Naive thymus-derived CD4-positive, alpha-beta T cell (primary cell): ENCODE results near the gene TDO2. TPM values are rescaled to one million over a fixed set of nuclear protein-coding genes. Genes with fewer than 3 reads are reported as not detected.
"Not testable (repeated sequence)": the region's sequence is repeated elsewhere in the genome, so short reads cannot be mapped to it uniquely, and the experiment has no call there.

Source experiments
- ATAC-seq: fragments of 150-1000 bp; cut with Tn5 transposase; 2 replicates; pipeline ENCODE4 v1.10.0; 2021; ENCODE audit warnings: mild to moderate bottlenecking, moderate library complexity
- CTCF ChIA-PET: fragments of 350-600 bp; sonication (Branson Sonifier 250); formaldehyde crosslinking; loops from one replicate; lab custom pipeline; 2021; ENCODE audit warnings: antibody characterized with exemption; lab: Charles Lee
- POLR2A ChIA-PET: fragments of 350-600 bp; sonication (Branson Sonifier 250); formaldehyde crosslinking; loops from one replicate; lab custom pipeline; 2021; ENCODE audit warnings: antibody characterized with exemption, inconsistent platforms; lab: Charles Lee
- DNase-seq, 9 donors: peaks; one replicate each; pipeline versions ENCODE4 v3.0.0 to v3.0.0-alpha.2; 2020 to 2022; ENCODE audit warnings: mixed read lengths in 1 of 9
- H3K27ac ChIP-seq: one replicate; pipeline ENCODE4 v1.7.0; 2013; ENCODE audit warnings: mild to moderate bottlenecking, low read depth, low read length, moderate library complexity
- H3K27me3 ChIP-seq, 2 donors: one replicate each; pipeline ENCODE4 v1.7.0; 2013; ENCODE audit warnings: low read length in 2 of 2, mild to moderate bottlenecking in 2 of 2, moderate library complexity in 2 of 2; ENCODE audit not compliant: control insufficient read depth in 2 of 2, insufficient read depth in 2 of 2
- H3K36me3 ChIP-seq, 3 experiments: 1 replicate in 2 of 3; 2 replicates in 1 of 3; pipeline ENCODE4 v1.7.0; 2013; ENCODE audit warnings: low read length in 3 of 3, mild to moderate bottlenecking in 3 of 3, moderate library complexity in 1 of 3; ENCODE audit not compliant: insufficient read depth in 3 of 3, control insufficient read depth in 2 of 3
- H3K4me1 ChIP-seq, 2 donors: one replicate each; pipeline ENCODE4 v1.7.0; 2013; ENCODE audit warnings: low read length in 2 of 2, mild to moderate bottlenecking in 2 of 2, moderate library complexity in 1 of 2; ENCODE audit not compliant: control insufficient read depth in 2 of 2, insufficient read depth in 2 of 2
- H3K4me3 ChIP-seq: 2 replicates; pipeline ENCODE4 v1.7.0; 2013; ENCODE audit warnings: mild to moderate bottlenecking, low read length
- H3K9me3 ChIP-seq, 3 experiments: 1 replicate in 2 of 3; 2 replicates in 1 of 3; pipeline ENCODE4 v1.7.0; 2013; ENCODE audit warnings: low read length in 3 of 3; ENCODE audit not compliant: control insufficient read depth in 2 of 3
- H3K27ac Mint-ChIP-seq, 9 donors: one replicate each; pipeline ENCODE4 v1.8.0; 2020 to 2022; ENCODE audit warnings: mixed read lengths in 9 of 9, mild to moderate bottlenecking in 8 of 9, moderate library complexity in 5 of 9, inconsistent platforms in 2 of 9
- H3K27me3 Mint-ChIP-seq, 5 donors: one replicate each; pipeline ENCODE4 v1.8.0; 2021 to 2022; ENCODE audit warnings: mixed read lengths in 5 of 5, mild to moderate bottlenecking in 1 of 5
- H3K36me3 Mint-ChIP-seq, 5 donors: one replicate each; pipeline ENCODE4 v1.8.0; 2020 to 2022; ENCODE audit warnings: mixed read lengths in 5 of 5, mild to moderate bottlenecking in 3 of 5, inconsistent platforms in 1 of 5
- H3K4me1 Mint-ChIP-seq, 7 donors: one replicate each; pipeline ENCODE4 v1.8.0; 2020 to 2022; ENCODE audit warnings: mixed read lengths in 7 of 7, mild to moderate bottlenecking in 3 of 7, inconsistent platforms in 1 of 7
- H3K4me3 Mint-ChIP-seq, 10 donors: one replicate each; pipeline ENCODE4 v1.8.0; 2020 to 2022; ENCODE audit warnings: mild to moderate bottlenecking in 10 of 10, mixed read lengths in 10 of 10, moderate library complexity in 6 of 10, inconsistent platforms in 2 of 10
- H3K9me3 Mint-ChIP-seq, 11 donors: one replicate each; pipeline ENCODE4 v1.8.0; 2020 to 2022; ENCODE audit warnings: mixed read lengths in 11 of 11, mild to moderate bottlenecking in 4 of 11, inconsistent platforms in 1 of 11, moderate library complexity in 1 of 11
- intact Hi-C, 2 donors: fragments of 100-400 bp; cut with micrococcal nuclease; formaldehyde crosslinking; loops; one replicate each; pipeline ENCODE4 v1.15.1; 2023
- polyA plus RNA-seq, 2 donors: library from polyadenylated mRNA; unstranded; fragments of 300-500 nt; fragmentation: Illumina TruSeq; gene quantifications; one replicate each; pipeline ENCODE4 v1.2.3, GENCODE V29; 2021
- total RNA-seq, 6 experiments: library from RNA in 5 of 6; stranded (reverse) in 5 of 6; gene quantifications; 1 replicate in 5 of 6; 2 replicates in 1 of 6; pipeline ENCODE4 v1.2.3 and lab custom pipeline; 2021 to 2026

Gene TDO2
- total and polyA plus RNA-seq, 7 experiments from 2014 or later: not detected

GRCh38 chr4:155934634-155935033, 31.1 kb downstream of the TDO2 start:
- H3K27me3 ChIP-seq, H3K4me3 Mint-ChIP-seq, H3K27ac ChIP-seq, H3K4me1 ChIP-seq, ATAC-seq, H3K4me1 Mint-ChIP-seq, DNase-seq, H3K9me3 Mint-ChIP-seq, H3K9me3 ChIP-seq, POLR2A ChIA-PET, H3K27me3 Mint-ChIP-seq, intact Hi-C loops, H3K4me3 ChIP-seq: not testable (repeated sequence)
- Mint-ChIP-seq H3K36me3 (peaks cover 0 to 68% (median 61%) of the 10 kb centered on the region in 5 donors), H3K27ac (peak overlapping the region in 1 of 9 donors; percentile 70)
- CTCF ChIA-PET: interaction anchor here (0.5 kb wide), 1 partner anchor 19 kb away, joined by 6 read pairs; the partner anchor contains the start of gene CTSO
- peaks cover 0 to 20% (median 6%) of the 10 kb centered on the region in 3 experiments for H3K36me3 ChIP-seq

GRCh38 chr4:155935389-155935986, 32.0 kb downstream of the TDO2 start:
- Histone ChIP-seq H3K4me1 (no peaks in the 10 kb centered on the region), H3K36me3 (peaks cover 0 to 23% (median 6%) of the 10 kb centered on the region in 3 experiments), H3K4me3 (no peak overlapping the region), H3K9me3 (no peaks in the 10 kb centered on the region), H3K27me3 (no peaks in the 10 kb centered on the region), H3K27ac (no peak overlapping the region)
- Mint-ChIP-seq H3K27me3 (no peaks in the 10 kb centered on the region), H3K9me3 (peaks cover 0 to 6% (median 0%) of the 10 kb centered on the region in 11 donors), H3K4me1 (peaks cover 0 to 1% (median 0%) of the 10 kb centered on the region in 7 donors), H3K4me3 (no peak overlapping the region), H3K36me3 (peaks cover 0 to 68% (median 59%) of the 10 kb centered on the region in 5 donors), H3K27ac (no peak overlapping the region)
- intact Hi-C loops: no loop called here
- ChIA-PET CTCF (no interaction called here), POLR2A (no interaction called here)
- ATAC-seq (no peak), DNase-seq (no peak)

- Mint-ChIP-seq H3K36me3 (peaks cover 0 to 38% (median 36%) of the 10 kb centered on the region in 5 donors), H3K27ac (no peak overlapping the region), H3K4me1 (peaks cover 0 to 4% (median 0%) of the 10 kb centered on the region in 7 donors), H3K27me3 (no peaks in the 10 kb centered on the region), H3K4me3 (no peak overlapping the region), H3K9me3 (no peaks in the 10 kb centered on the region)
- no peaks in the 10 kb centered on the region for H3K4me1 ChIP-seq
- ATAC-seq (no peak), DNase-seq (no peak)
- no peaks in the 10 kb centered on the region for H3K9me3 ChIP-seq
- H3K4me3 ChIP-seq: no peak overlapping the region
- ChIA-PET CTCF (interaction anchor here (1.6 kb wide), 1 partner anchor 12 kb away, joined by 7 read pairs; the partner anchor contains the start of gene CTSO), POLR2A (interaction anchor here (1.2 kb wide), 1 partner anchor 11 kb away, joined by 5 read pairs; no protein-coding TSS in a partner anchor)
- no peak overlapping the region for H3K27ac ChIP-seq
- intact Hi-C loops: no loop called here
- H3K27me3 ChIP-seq: no peaks in the 10 kb centered on the region
- H3K36me3 ChIP-seq: peaks cover 0 to 36% (median 6%) of the 10 kb centered on the region in 3 experiments
These were observed 37.7 kb downstream of the TDO2 start for GRCh38 chr4:155941085-155941790.

- ChIA-PET CTCF (interaction anchor here (1.6 kb wide), 1 partner anchor 12 kb away, joined by 7 read pairs; the partner anchor contains the start of gene CTSO), POLR2A (interaction anchor here (1.2 kb wide), 1 partner anchor 11 kb away, joined by 5 read pairs; no protein-coding TSS in a partner anchor)
- H3K4me3 Mint-ChIP-seq: no peak overlapping the region
- peaks cover 0 to 36% (median 6%) of the 10 kb centered on the region in 3 experiments for H3K36me3 ChIP-seq
- H3K27me3 Mint-ChIP-seq: no peaks in the 10 kb centered on the region
- no peak overlapping the region for H3K27ac ChIP-seq
- DNase-seq: no peak
- intact Hi-C loops: no loop called here
- H3K27me3 ChIP-seq: no peaks in the 10 kb centered on the region
- peaks cover 0 to 33% (median 31%) of the 10 kb centered on the region in 5 donors for H3K36me3 Mint-ChIP-seq
- no peak for ATAC-seq
- H3K4me3 ChIP-seq: no peak overlapping the region
- H3K27ac Mint-ChIP-seq: no peak overlapping the region
- H3K4me1 Mint-ChIP-seq: peaks cover 0 to 4% (median 0%) of the 10 kb centered on the region in 7 donors
- H3K9me3 Mint-ChIP-seq: no peaks in the 10 kb centered on the region
- no peaks in the 10 kb centered on the region for H3K9me3 ChIP-seq
- H3K4me1 ChIP-seq: no peaks in the 10 kb centered on the region
These were observed 38.3 kb downstream of the TDO2 start for GRCh38 chr4:155941820-155942219.

- Histone ChIP-seq H3K4me1 (no peaks in the 10 kb centered on the region), H3K36me3 (peaks cover 0 to 24% (median 0%) of the 10 kb centered on the region in 3 experiments), H3K9me3 (no peaks in the 10 kb centered on the region), H3K27me3 (no peaks in the 10 kb centered on the region), H3K4me3 (no peak overlapping the region), H3K27ac (no peak overlapping the region)
- CTCF ChIA-PET: interaction anchor here (1.2 kb wide), 1 partner anchor 10 kb away, joined by 5 read pairs; the partner anchor contains the start of gene CTSO
- no peak for DNase-seq
- intact Hi-C loops: no loop called here
- ATAC-seq: no peak
- peaks cover 0 to 5% (median 4%) of the 10 kb centered on the region in 7 donors for H3K4me1 Mint-ChIP-seq
- H3K27ac Mint-ChIP-seq: no peak overlapping the region
- H3K9me3 Mint-ChIP-seq: no peaks in the 10 kb centered on the region
- H3K27me3 Mint-ChIP-seq: no peaks in the 10 kb centered on the region
- POLR2A ChIA-PET: no interaction called here
- peaks cover 0 to 28% (median 24%) of the 10 kb centered on the region in 5 donors for H3K36me3 Mint-ChIP-seq
- H3K4me3 Mint-ChIP-seq: no peak overlapping the region
These were observed 40.3 kb downstream of the TDO2 start for GRCh38 chr4:155943605-155944291.

- Mint-ChIP-seq H3K4me3 (no peak overlapping the region), H3K9me3 (no peaks in the 10 kb centered on the region), H3K36me3 (peaks cover 0 to 28% (median 22%) of the 10 kb centered on the region in 5 donors), H3K27me3 (no peaks in the 10 kb centered on the region), H3K4me1 (peaks cover 0 to 13% (median 4%) of the 10 kb centered on the region in 7 donors), H3K27ac (no peak overlapping the region)
- DNase-seq: no peak
- no peak for ATAC-seq
- no peaks in the 10 kb centered on the region for H3K9me3 ChIP-seq
- intact Hi-C loops: no loop called here
- CTCF ChIA-PET: interaction anchor here (1.2 kb wide), 1 partner anchor 9 kb away, joined by 5 read pairs; the partner anchor contains the start of gene CTSO
- no peak overlapping the region for H3K4me3 ChIP-seq
- peaks cover 0 to 20% (median 0%) of the 10 kb centered on the region in 3 experiments for H3K36me3 ChIP-seq
- POLR2A ChIA-PET: no interaction called here
- no peaks in the 10 kb centered on the region for H3K4me1 ChIP-seq
- no peak overlapping the region for H3K27ac ChIP-seq
- no peaks in the 10 kb centered on the region for H3K27me3 ChIP-seq
These were observed 41.0 kb downstream of the TDO2 start for GRCh38 chr4:155944516-155944915.
